Activated CD4-positive, alpha-beta T cell treated with anti-CD3 and anti-CD28 coated beads for 24 hours (primary cell): ENCODE data around the gene OR4D2.

ENCODE experiments used
- DNase-seq, 2 donors: peaks; one replicate each; pipeline ENCODE4 v3.0.0-alpha.2; 2020; ENCODE audit warnings: low read depth in 2 of 2

Gene OR4D2

GRCh38 chr17:58172369-58173071 lies 5.7 kb downstream of the OR4D2 start:
- peak in 1 of 2 donors; percentile 14 for DNase-seq

- DNase-seq = no peak
Observed at GRCh38 chr17:58174871-58175270, 8.1 kb downstream of the OR4D2 start.

- DNase-seq = no peak
Observed at GRCh38 chr17:58176200-58176599, 9.4 kb downstream of the OR4D2 start.

DNA sequence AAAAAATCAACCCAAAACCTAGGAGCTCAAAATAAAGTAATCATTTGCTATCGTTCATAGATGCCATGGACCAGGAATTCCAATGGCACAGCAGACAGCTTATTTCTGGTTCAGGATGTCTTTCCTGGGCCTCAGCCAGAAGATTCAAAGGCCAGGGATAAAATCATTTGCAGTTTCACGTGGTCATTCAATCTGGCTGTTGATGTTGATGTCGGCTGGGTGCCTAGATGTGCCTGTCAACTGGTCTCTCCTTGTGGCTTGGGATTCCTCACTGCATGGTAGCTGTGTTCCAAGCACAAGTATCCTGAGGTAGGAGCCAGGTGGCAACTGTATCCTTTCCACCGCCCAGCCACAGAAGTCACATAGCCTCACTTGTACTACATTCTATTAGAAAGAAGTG lies 15.0 kb downstream of the OR4D2 start:
- DNase-seq = no peak

- DNase-seq = no peak
Observed at GRCh38 chr17:58183514-58183913, 16.7 kb downstream of the OR4D2 start.

DNA sequence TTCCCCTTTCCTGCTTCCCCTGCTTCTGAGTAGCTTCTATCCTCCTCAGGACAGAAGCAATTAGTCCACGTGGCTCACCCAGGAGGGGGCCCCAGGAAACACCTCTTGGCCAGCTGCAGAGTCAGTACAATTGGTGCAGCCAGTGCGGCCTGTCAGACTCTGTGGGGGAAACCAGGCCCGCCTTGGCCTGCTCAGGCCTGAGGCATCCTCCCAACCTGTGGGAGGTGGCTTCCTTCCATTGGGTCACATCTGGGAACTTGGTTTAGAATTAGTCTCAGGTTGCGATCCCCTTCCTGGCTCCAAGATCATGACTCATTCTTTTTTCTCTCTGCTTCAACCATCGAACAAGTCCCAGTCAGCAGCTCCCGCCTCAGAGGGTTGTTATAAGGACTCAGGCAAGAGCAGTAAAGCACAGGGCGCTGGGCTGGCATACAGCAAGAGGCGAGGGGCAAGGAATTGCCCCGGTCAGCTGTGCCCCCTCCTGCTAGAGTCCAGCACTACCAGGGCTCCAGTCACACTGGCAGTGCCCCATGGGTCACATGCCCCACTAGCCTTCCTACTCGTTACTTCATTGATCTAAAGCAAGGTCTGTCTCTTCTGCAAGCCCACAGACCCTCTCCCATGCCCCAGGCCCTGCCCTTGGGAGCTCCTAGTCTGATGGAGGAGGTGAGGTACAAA lies 17.7 kb downstream of the OR4D2 start:
- DNase-seq = no peak

DNA sequence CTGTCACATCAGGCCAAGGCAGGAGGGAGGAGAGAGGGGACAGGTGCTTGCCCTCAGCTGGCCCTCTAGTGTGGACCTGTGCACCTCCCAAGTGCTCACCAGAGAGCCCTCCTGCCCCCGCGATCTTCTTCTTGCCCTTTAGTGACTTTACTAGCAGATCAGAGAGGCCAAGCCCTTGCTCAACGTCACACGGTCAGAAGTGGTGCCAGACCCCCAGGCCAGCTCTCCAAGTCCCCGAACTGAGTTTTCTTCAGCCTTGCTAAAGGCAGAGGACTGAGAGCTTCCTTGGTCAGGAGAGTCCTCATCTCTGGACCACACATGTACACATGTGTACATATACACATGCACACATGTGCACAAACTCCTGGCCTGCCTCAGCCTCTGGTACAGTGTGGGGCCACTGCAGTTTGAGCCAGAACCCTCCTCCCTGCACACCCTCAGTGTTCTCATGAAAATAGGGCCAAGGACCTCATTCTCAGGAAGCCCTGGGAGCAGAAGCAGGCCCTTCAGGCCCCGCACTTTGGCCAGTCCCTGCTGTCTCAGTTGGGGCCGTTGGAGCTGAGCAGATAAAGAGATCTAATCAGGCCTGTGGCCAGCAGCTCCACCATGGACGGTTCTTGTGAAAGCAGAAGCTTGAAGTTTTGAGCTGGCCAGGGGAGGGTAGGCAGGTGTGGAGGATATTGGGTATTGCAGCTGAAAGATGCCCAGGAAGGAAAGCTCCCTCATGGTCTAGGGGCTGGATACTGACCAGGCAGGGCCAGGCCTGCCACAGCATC lies 18.4 kb downstream of the OR4D2 start:
- DNase-seq = no peak

- DNase-seq = no peak
Observed at GRCh38 chr17:58186591-58186990, 19.8 kb downstream of the OR4D2 start.

DNA sequence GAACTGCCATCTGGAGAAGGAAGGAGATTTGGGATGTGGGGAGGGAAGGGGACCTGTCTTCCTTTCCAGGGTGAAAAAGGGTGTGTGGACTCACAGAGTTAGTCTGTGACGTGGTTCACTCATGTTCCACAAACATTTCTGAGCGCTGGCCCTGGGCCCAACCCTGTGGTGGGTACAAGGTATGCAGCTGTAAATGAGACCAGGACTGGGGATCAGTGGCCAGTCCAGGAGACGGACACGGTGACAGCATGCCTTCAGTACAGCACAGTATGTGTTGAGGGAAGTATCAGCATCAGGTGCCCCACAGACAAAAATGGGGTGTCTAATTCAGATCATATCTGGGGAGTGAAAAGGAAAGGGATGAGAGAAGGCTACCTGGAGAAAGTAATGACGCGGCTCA lies 20.3 kb downstream of the OR4D2 start:
- no peak for DNase-seq

- DNase-seq = no peak
Observed at GRCh38 chr17:58187675-58188074, 20.9 kb downstream of the OR4D2 start.

DNA sequence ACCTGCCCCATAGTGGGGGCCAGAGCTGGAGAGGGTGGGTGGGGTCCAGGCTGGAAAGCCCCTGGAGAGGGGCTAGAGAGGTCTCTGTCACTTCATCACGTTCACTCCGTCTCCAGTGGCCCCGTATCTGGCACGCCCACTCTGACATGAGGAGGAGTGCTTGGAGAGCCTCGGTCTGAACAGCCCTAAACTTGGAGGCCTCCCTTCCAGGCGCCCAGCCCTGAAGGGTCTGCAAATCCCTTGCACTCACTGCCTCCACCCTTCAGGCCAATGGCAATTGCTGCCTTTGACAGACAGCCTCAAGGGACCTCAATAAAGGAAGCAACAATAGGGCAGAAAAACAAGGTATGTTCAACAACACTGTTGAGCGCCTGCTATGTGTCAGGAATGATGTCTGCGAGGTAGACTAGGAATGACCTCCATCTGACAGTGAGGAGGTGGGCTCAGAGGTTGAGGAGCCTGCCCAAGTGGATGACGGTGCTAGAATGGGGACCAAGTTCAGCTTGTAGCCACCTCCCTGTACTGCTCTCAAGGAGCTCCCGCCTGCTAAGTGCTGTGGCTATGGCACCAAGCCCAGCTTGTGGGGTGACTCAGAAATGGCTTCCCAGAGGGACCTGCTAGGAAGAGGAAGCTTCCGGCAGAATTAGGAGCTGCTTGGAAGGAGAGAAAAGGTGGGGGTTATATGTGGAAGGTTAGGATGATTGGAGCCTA lies 22.8 kb downstream of the OR4D2 start:
- no peak for DNase-seq

GRCh38 chr17:58191241-58191896 lies 24.6 kb downstream of the OR4D2 start:
- no peak for DNase-seq

GRCh38 chr17:58192612-58193011 lies 25.8 kb downstream of the OR4D2 start, which contains the start of gene EPX:
Gene EPX, plus strand, starts transcription at chr17:58192726. Its CDS starts 121 bp downstream, at chr17:58192847.
- no peak for DNase-seq

DNA sequence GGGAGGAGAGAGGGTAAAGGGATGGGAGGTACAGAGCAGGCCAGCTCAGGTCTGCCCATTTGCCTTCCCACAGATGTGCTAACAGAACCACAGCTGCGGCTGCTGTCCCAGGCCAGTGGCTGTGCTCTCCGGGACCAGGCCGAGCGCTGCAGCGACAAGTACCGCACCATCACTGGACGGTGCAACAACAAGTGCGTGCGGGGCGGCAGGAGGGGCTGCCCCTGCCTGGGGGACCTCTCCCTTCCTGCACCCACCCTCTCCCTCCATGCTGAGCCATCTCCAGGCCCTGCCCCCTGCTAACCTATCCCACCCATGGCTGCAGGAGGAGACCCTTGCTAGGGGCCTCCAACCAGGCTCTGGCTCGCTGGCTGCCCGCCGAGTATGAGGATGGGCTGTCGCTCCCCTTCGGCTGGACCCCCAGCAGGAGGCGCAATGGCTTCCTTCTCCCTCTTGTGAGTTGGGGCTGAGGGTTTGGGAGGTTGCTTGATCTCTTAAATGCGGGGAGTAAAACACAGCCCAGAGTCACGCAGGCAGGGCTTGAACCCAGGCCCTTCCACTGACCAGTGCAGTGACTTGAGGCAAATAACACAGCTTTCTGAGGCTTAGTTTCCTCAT lies 27.0 kb downstream of the OR4D2 start:
- DNase-seq = no peak

- no peak for DNase-seq
Observed at GRCh38 chr17:58195518-58196123, 28.8 kb downstream of the OR4D2 start.

DNA sequence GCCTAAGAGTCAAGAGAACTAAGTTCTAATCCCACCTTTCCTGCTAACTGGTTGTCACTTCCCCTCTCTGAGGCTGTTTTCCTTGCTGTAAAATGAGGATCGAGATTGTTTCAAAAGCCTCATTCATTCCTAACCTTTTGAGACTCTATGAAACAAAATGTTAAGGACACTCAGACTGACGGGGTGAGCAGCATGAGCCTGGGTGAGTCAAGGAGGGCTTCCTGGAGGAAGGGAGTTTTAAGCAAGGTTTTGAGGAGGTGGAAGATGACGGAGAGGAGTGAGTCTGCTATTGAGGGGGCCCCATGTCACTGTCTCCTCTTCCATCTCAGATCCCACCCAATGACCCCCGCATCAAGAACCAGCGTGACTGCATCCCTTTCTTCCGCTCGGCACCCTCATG lies 29.8 kb downstream of the OR4D2 start:
- no peak for DNase-seq

- peak; percentile 31 to 48 for DNase-seq
Observed at GRCh38 chr17:58200024-58200633, 33.3 kb downstream of the OR4D2 start.

- DNase-seq = no peak
Observed at GRCh38 chr17:58202859-58203258, 36.1 kb downstream of the OR4D2 start.

GRCh38 chr17:58204796-58205195 lies 38.0 kb downstream of the OR4D2 start:
- no peak for DNase-seq

DNA sequence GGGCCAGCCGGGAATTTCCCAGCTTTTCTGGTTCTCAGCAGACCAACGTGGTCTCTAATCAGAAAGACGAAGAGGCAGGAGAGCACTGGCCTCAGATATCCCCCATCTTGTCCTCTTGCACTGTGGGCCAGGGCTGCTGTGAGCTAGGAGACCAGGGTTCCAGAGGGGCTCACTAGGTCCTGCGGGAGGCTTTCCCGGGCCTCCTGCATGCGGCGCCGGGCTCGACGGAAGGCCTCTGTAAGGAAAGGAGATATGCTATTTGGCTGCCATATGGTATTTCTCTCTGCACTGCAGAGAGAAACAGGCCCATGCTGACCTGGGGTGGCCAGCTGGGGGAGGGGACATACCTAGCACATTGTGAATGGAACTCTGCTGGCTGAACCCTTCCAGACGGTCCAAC lies 39.2 kb downstream of the OR4D2 start:
- no peak for DNase-seq
